HG03378 (cell line): ENCODE measurements around the gene OR6X1.
"Not testable (repeated sequence)": the region's sequence is repeated elsewhere in the genome, so short reads cannot be mapped to it uniquely, and the experiment has no call there.

ENCODE experiments used
- ATAC-seq: cut with Tn5 transposase; IDR thresholded peaks from one replicate; pipeline ENCODE4 v1.9.1; 2021; ENCODE audit warnings: mild to moderate bottlenecking, moderate library complexity; ENCODE audit not compliant: unreplicated experiment

OR6X1 gene

DNA sequence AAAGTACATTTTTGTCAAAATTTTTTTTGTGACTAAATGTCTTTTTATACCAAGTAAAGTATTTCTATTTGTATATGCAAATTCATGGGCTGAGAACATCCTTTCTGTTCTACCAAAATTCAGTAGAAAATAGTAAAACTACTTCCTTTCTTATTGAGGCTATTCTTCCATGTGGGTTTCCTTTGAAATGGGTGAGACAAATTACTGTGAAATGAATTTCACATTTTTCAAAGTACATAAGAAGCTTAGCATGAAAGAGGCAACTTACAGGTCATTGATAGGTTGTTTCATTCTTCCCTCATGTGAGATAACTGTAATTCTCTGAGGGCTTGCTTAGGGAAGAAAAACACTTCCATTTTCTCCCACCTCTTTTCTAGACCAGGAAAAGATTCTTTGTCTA lies 1.0 kb upstream of the OR6X1 start:
- ATAC-seq: no peak

GRCh38 chr11:123753110-123753509 lies 1.2 kb downstream of the OR6X1 start:
- ATAC-seq: no peak

- ATAC-seq: no peak
These were observed 2.5 kb downstream of the OR6X1 start for GRCh38 chr11:123751781-123752180.

DNA sequence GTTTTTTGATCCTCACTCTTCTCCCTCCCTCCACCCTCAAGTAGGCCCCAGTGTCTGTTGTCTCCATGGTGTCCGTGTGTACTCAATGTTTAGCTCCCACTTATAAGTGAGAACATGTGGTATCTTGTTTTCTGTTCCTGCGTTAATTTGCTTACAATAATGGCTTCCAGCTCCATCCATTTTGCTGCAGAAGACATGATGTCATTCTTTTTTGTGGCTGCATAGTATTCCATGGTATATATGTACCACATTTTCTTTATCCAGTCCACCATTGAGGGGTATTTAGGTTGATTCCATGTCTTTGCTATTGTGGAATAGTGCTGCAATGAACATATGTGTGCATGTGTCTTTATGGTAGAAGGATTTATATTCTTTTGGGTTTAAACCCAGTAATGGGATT lies 6.0 kb downstream of the OR6X1 start:
- not testable (repeated sequence) for ATAC-seq

DNA sequence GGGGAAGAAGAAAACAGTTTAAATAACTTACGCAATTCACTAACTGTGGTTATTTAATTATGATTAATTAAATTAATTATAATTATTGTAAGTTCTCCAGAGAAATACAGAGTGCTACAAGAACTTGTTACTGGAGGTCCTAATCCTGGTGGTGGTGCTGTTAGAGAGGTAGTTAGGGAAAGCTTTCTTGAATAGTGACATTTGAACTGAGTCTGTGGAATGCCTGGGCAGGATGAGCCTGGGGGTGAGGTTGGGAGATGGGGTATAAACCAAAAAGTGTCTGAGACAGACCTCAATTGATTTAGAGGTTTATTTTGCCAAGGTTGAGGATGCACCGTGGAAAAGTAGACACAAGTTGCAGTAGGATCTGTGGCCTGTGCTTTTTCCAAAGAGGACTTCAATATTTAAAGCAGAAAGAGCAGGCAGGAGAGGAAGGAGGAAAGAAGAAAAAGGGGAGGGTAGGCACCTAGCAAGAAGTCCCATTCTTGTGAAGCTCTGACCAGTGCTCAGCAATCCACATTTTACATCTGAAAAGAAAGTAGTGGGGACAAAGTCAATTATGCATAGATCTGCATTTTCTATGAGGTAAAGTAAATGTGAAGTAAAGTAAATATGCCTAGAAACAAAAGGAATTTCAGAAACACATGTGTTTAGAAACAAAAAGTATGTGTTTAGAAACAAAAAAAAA lies 8.4 kb downstream of the OR6X1 start:
- ATAC-seq: no peak

- ATAC-seq: no peak
These were observed 11.6 kb downstream of the OR6X1 start for GRCh38 chr11:123742724-123743120.

DNA sequence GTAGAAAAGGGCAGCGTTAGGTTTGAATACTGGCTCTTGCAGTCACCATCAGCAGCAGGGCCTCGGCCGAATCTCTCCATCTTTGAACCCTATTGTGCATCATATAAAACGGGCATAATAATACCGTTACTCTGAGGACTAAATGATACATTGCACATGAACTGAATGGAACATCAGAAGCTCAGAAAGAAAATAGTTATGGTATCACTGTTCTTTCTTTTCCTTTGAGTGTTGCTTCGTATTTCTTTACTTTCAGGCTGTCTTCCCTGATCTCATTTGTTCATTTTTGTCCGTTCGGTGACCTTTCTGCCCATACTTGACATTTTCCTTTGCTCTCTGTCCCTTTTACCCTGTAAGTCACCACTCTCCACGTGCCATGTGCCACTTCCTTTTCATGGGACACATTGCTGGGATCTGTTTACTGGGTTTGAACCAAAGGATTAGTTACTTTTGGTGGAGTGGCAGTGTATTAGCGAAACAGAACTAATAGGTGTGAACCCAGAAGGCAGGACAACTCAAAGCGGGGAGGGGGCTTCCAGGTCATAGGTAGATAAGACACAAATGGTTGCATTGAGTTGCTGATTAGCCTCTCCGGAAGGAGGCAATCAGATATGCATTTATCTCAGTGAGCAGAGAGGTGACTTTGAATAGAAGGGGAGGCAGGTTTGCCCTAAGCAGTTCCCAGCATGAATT lies 12.1 kb downstream of the OR6X1 start:
- peak; percentile 4 for ATAC-seq

GRCh38 chr11:123741159-123742030 lies 12.9 kb downstream of the OR6X1 start, which contains the start of gene ZNF202:
Gene ZNF202 (minus strand): TSS chr11:123741660. CDS start chr11:123730888, 10,772 bp downstream.
- peak; percentile 96 for ATAC-seq

- ATAC-seq: no peak
These were observed 13.5 kb downstream of the OR6X1 start for GRCh38 chr11:123740787-123741158.

GRCh38 chr11:123738374-123738773 lies 15.9 kb downstream of the OR6X1 start:
- ATAC-seq: no peak

DNA sequence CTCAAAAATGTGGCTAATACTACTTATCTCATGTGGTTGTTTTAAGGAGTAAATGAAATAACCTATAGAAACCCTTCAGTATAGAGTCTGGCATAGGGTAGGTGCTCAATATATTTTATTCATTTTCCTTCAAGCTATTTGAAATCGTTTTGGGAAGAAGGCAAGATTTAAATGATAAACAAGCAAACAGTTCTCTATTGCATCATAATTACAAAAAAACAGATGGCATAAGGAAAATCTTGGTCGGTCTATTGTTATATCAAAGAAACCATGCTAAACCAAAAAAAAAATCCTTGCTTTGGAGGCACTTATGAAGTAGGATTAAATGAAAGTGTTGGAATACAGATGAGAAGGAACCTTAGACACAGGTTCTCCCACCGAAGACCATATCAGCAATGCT lies 17.5 kb downstream of the OR6X1 start:
- ATAC-seq: no peak

DNA sequence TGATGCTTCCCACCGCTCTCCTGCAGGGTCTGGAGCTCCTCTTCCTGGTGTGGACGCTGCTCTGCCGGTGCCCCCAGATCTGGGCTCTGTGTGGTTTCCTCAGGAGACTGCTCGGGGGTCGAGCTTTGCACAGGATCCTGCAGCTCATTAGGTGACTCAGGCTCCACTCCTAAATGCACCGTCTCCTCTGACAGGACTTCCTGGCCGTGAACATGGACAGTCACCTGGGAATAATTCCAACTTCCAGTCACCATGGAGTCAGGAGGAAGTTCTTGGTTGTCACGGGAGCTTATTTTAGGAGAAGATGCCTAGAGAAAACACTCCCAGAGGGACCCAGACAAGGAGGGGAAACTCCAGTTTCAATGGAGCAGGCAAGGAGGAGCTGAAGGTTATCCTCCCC lies 24.7 kb downstream of the OR6X1 start:
- no peak for ATAC-seq

GRCh38 chr11:123725995-123726655 lies 28.2 kb downstream of the OR6X1 start:
- no peak for ATAC-seq

DNA sequence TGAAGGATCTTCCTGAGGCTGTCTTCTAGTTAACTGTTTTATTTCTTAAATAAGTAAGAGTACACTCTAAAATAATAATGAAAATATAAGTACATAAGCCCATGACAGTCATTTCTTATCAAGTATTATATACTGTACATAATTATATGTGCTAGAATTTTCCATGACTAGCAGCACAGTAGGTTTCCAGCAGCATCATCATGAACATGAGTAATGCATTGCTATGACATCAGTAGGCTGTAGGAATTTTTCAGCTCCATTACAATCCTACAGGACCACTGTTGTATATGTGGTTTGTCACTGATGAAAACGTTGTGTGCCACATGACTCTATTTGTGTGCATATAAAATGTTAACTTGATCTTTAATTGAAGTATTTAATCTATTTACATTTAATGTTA lies 34.9 kb downstream of the OR6X1 start:
- ATAC-seq: no peak

DNA sequence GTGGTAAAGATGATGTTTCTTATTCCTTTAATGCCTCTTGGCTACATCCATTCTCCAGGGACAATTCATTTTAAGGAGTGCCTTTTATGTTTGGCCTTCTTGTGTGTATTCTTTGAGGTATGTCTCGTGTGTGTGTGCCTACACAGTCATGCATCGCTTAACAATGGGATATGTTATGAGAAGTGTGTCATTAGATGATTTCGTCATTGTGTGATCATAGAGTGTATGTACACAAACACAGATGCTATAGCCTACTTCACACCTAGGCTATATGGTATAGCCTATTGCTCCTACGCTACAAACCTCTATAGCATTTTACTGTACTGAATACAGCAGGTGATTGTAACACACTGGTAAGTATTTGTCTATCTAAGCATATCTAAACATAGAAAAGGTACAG lies 35.8 kb downstream of the OR6X1 start:
- no peak for ATAC-seq

- ATAC-seq: no peak
These were observed 36.3 kb downstream of the OR6X1 start for GRCh38 chr11:123718063-123718462.

DNA sequence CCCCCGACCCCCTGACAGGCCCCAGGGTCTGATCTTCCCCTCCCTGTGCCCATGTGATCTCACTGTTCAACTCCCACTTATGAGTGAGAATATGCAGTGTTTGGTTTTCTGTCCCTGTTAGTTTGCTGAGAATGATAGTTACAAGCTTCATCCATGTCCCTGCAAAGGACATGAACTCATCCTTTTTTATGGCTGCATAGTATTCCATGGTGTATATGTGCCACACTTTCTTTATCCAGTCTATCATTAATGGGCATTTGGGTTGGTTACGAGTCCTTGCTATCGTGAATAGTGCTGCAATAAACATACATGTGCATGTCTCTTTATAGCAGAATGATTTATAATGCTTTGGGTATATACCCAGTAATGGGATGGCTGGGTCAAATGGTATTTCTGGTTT lies 41.7 kb downstream of the OR6X1 start:
- ATAC-seq: not testable (repeated sequence)

DNA sequence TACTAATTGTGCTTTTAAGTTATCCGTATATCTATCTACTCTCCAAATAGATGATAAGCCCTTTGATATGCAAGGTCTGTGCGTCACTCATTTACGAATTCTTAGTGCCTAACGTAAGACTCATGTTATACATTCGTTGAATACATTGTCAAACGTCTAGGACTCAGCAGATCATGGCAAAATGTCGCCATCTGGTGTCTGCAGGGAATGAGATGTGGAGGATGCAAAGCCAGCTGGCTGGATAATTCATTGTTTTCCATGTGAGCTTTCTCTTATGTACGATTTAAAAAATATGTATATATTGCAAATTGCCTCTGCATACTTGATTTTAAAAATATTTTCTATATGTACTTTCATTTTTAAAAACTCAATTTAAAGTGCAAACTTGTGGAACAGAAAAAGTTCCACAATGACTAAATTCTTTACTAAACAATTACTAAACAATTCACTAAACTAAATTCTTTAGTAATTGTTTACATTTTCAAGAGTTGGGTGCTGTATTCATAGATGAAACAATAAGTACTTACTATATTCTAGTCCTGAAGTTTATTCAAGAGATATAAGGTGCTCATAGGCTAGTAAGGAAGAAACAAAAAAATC lies 46.6 kb downstream of the OR6X1 start:
- ATAC-seq: peak; percentile 64

DNA sequence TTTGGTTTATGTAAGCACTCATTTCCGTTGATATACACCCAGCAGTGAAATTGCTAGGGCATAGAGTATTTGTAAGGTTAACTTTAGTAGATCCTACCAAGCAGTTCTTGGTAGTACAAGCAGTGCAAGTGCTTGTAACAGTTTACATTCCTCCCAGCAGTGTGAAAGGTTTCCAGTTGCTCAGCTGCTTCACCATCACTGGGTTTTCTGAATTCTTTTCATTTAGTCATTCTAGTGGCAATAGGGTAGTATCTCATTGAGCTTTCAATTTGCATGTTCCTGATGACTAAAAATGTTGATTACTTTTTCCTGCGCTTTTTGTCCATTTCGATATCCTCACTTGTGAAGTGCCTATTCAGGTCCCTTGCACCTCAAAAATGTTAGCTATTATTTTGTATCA lies 47.1 kb downstream of the OR6X1 start:
- no peak for ATAC-seq

GRCh38 chr11:123704341-123704740 lies 50.0 kb downstream of the OR6X1 start:
- ATAC-seq: no peak
